Ovary (tissue), 3 donors: ENCODE data around the gene ABHD18.

Experiments used
- EP300 ChIP-seq: sonication (generic); formaldehyde crosslinking; IDR thresholded peaks from one replicate; pipeline ENCODE4 v1.6.1; 2017; ENCODE audit warnings: antibody characterized with exemption
- POLR2A ChIP-seq: fragments of 450-650 bp; IDR thresholded peaks from one replicate; pipeline ENCODE4 v1.6.1; 2017; ENCODE audit warnings: antibody characterized with exemption, mild to moderate bottlenecking, moderate library complexity
- TF ChIP-seq, protein P1 (sequence below), 3 donors: fragments of 450-650 bp in 2 of 3; fragments of 200-600 bp in 1 of 3; IDR thresholded peaks; one replicate each; pipeline versions ENCODE4 v1.5.1 to v1.8.0; 2016 to 2022; ENCODE audit warnings: antibody characterized with exemption in 3 of 3, mild to moderate bottlenecking in 1 of 3
- donor health status: DM: no; HTN: no; CAD: no.

GRCh38 chr4:127995776-127996175 lies 30.6 kb downstream of the ABHD18 start:
- no peak for TF ChIP-seq EP300
- TF ChIP-seq, protein P1, sequence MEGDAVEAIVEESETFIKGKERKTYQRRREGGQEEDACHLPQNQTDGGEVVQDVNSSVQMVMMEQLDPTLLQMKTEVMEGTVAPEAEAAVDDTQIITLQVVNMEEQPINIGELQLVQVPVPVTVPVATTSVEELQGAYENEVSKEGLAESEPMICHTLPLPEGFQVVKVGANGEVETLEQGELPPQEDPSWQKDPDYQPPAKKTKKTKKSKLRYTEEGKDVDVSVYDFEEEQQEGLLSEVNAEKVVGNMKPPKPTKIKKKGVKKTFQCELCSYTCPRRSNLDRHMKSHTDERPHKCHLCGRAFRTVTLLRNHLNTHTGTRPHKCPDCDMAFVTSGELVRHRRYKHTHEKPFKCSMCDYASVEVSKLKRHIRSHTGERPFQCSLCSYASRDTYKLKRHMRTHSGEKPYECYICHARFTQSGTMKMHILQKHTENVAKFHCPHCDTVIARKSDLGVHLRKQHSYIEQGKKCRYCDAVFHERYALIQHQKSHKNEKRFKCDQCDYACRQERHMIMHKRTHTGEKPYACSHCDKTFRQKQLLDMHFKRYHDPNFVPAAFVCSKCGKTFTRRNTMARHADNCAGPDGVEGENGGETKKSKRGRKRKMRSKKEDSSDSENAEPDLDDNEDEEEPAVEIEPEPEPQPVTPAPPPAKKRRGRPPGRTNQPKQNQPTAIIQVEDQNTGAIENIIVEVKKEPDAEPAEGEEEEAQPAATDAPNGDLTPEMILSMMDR (IDR thresholded peaks at IDR 0.05) = no peak
- no peak for TF ChIP-seq POLR2A
